GM06990 (cell line): ENCODE data around the gene MGMT.

ENCODE experiments used
- DNase-seq: peaks from one replicate; pipeline ENCODE4 v3.0.0-alpha.2; 2011; ENCODE audit not compliant: insufficient read length; ENCODE audit errors: extremely low read depth
- H3K27me3 ChIP-seq: replicated peaks from 2 replicates; pipeline ENCODE4 v1.6.0; 2011; ENCODE audit warnings: low read length; ENCODE audit not compliant: control insufficient read depth, insufficient read depth
- H3K36me3 ChIP-seq: 2 replicates; pipeline ENCODE4 v1.5.1; 2011; ENCODE audit warnings: low read length; ENCODE audit not compliant: control insufficient read depth, insufficient read depth
- H3K4me3 ChIP-seq: replicated peaks from 2 replicates; pipeline ENCODE4 v1.5.1; 2011; ENCODE audit warnings: low read depth, mild to moderate bottlenecking, control low read depth, low read length
- TF ChIP-seq, protein P1 (sequence below): IDR thresholded peaks from 2 replicates; pipeline ENCODE4 v1.5.1; 2011; ENCODE audit warnings: low read length, control low read depth, mild to moderate bottlenecking, inconsistent platforms; ENCODE audit not compliant: insufficient read depth, poor library complexity, severe bottlenecking

MGMT gene

DNA sequence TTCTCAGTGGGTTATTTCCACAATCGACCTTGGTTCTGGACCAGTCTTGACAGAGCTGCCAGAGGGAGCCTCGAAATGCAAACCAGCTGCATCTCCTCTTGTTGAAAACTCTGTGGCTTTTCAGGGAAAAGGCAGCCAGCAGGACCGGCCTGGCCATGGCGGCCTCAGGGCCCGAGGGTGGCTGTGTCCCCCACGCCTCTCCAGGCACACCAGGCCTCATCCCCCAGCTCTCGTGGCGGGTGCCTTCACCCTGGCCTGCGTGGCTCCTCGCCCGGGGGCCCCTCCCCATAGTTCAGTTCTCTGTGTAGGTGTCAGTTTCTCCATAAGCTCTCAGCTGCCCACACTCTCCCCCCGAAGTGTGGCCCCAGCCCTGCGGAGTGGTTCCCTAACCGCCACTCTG, 63.5 kb downstream of the MGMT start:
- DNase-seq, result no peak
- H3K27me3 ChIP-seq, result no peaks in the 10 kb centered on the region
- TF ChIP-seq, protein P1, sequence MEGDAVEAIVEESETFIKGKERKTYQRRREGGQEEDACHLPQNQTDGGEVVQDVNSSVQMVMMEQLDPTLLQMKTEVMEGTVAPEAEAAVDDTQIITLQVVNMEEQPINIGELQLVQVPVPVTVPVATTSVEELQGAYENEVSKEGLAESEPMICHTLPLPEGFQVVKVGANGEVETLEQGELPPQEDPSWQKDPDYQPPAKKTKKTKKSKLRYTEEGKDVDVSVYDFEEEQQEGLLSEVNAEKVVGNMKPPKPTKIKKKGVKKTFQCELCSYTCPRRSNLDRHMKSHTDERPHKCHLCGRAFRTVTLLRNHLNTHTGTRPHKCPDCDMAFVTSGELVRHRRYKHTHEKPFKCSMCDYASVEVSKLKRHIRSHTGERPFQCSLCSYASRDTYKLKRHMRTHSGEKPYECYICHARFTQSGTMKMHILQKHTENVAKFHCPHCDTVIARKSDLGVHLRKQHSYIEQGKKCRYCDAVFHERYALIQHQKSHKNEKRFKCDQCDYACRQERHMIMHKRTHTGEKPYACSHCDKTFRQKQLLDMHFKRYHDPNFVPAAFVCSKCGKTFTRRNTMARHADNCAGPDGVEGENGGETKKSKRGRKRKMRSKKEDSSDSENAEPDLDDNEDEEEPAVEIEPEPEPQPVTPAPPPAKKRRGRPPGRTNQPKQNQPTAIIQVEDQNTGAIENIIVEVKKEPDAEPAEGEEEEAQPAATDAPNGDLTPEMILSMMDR, result no peak
- H3K36me3 ChIP-seq, result no peaks in the 10 kb centered on the region
- no peak overlapping the region for H3K4me3 ChIP-seq

DNA sequence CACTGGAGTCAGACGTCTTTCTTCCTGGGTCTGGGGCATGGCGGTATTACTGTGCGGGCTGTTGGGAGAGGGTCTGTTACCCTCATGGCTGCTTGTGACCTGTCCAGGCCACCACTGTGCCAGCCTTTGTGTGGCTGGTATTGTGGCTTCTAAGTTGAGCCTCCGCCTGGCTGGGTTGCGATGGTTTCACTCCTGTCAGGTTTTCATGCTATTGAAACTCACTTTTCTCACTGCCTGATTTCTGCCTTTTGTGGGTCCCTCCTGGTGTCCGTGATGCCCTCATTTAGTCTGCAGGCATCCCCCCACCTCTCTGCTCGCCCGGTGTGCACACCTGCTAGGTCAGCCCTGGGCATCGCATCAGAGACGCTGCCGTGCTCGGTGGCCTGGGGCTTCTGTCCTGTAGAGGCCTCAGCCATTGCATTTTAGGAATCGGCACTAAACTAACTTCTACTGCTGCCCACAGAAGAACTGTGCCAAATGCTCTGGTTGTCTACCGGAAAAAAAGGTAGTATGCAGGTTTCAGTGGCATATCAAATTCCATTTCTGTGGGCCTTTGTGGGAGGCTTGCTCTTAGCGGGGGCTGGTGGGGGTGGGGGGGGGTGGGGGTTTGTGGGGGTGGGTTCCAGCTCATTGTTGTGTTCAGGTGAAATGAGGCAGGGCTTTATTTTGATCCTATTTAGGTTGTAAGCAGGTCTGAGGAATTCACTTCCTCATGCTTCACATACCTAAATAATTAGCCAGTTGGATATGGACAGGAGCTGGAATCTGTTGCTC, 64.3 kb downstream of the MGMT start:
- no peak for DNase-seq
- TF ChIP-seq, protein P1, result no peak
- no peak overlapping the region for H3K4me3 ChIP-seq

DNA sequence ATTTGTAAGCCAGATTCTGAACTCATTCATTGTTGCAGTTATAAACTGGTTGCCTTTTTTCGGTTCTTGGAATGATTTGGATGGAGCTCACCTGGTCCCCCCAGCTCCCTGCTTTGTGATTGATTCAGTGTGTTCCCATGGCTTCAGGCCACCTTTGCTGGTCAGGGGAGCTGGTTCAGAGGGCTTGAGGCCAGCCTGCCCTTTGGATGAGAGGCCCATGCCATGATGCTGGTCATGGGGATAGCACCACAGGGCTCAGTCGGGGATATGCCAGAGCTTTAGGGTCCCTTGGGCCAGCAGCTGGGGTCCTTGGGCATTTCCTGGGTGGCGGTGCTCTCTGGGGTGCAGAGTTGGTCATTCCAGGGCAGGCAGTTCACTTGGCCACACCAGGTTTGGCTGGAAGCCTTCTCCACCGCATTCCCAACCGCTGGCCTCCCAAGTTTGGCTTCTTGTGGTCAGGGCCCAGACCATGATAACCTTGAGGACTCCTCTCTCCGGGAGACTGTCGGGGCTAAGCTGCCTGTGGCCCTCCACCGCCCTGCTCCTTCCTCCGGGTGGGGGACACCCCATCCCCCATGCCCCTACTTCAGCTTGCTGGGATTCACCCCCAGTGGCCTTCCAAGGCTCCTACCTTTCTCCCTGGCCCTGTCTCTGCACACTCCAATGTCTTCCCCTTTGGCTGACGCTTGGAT, 65.1 kb downstream of the MGMT start:
- Histone ChIP-seq H3K36me3 (no peaks in the 10 kb centered on the region), H3K4me3 (no peak overlapping the region), H3K27me3 (no peaks in the 10 kb centered on the region)
- no peak for DNase-seq
- TF ChIP-seq, protein P1, result no peak

More for the DNA sequence above, 64.3 kb downstream of the MGMT start:
- Histone ChIP-seq H3K36me3 (no peaks in the 10 kb centered on the region), H3K27me3 (no peaks in the 10 kb centered on the region)

DNA sequence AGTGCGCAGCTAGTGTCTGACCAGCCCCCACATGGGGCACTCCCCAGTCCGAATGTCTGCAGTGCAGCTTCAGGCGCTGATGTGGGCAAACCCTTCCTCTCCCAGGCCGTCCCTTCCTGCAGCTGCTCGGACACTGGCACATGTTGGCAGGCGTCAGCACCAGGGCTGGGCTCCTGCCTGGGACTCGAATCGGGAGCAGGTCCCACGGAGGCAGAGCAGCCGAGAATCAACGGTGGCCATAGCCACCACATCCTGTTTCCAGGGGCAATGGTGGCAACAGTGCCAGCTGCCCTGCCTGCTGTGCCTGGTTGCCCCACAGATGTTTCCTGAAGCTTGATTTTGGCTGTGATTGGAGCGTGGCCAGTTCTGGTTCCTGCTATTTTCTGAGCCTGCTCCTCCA, 65.8 kb downstream of the MGMT start:
- TF ChIP-seq, protein P1, result no peak
- DNase-seq, result no peak
- Histone ChIP-seq H3K4me3 (no peak overlapping the region), H3K36me3 (no peaks in the 10 kb centered on the region), H3K27me3 (no peaks in the 10 kb centered on the region)

DNA sequence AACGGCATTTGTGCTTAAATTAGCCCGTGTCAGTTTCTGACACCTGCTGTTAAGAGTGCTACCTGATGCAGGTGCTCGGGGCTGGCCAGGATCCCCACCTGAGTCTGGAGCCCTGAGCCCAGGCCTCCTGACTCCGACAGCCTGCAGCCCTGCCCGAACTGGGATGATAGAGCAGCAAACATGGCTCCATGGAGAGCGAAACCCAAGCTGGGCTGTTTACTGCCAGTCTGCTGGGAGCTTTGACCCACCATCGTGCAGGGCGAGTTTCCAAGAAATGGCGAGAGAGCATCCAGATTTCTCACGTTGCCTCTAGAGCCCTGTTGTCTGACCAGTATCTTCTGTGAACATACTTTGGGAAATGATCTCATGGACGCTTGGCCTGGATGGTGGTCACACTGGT, 66.2 kb downstream of the MGMT start:
- TF ChIP-seq, protein P1, result no peak
- no peak for DNase-seq
- Histone ChIP-seq H3K4me3 (no peak overlapping the region), H3K27me3 (no peaks in the 10 kb centered on the region), H3K36me3 (no peaks in the 10 kb centered on the region)
